Vagina (tissue), 2 donors: ENCODE data around the gene C15orf62. TPM values are rescaled to one million over a fixed set of nuclear protein-coding genes. Genes with fewer than 3 reads are reported as not detected.

Source experiments
- DNase-seq, 2 donors: peaks; one replicate each; pipeline ENCODE4 v3.0.0-alpha.2; 2017; ENCODE audit errors: extremely low spot score in 2 of 2
- H3K27ac ChIP-seq: fragments of 200-600 bp; sonication (generic); one replicate; pipeline ENCODE4 v1.5.1; 2019
- H3K27me3 ChIP-seq: fragments of 200-600 bp; sonication (generic); one replicate; pipeline ENCODE4 v1.5.1; 2019
- H3K36me3 ChIP-seq, 2 donors: fragments of 200-600 bp; sonication (generic); one replicate each; pipeline ENCODE4 v1.5.1; 2017 to 2019
- H3K4me1 ChIP-seq: fragments of 200-600 bp; sonication (generic); one replicate; pipeline ENCODE4 v1.5.1; 2019
- H3K4me3 ChIP-seq, 2 donors: fragments of 200-600 bp; sonication (generic); 1 replicate in 1 of 2; 2 replicates in 1 of 2; pipeline ENCODE4 v1.5.1; 2016 to 2019
- H3K9me3 ChIP-seq: fragments of 200-600 bp; sonication (generic); one replicate; pipeline ENCODE4 v1.5.1; 2019
- CTCF ChIP-seq, 3 experiments: fragments of 450-650 bp in 2 of 3; fragments of 200-600 bp in 1 of 3; sonication (generic) in 1 of 3; IDR thresholded peaks; one replicate each; pipeline ENCODE4 v1.5.1; 2017 to 2019; ENCODE audit warnings: antibody characterized with exemption in 3 of 3, mild to moderate bottlenecking in 2 of 3, moderate library complexity in 2 of 3
- POLR2A ChIP-seq, 2 donors: fragments of 450-650 bp; IDR thresholded peaks; one replicate each; pipeline ENCODE4 v1.6.1; 2017; ENCODE audit warnings: antibody characterized with exemption in 2 of 2, mild to moderate bottlenecking in 2 of 2, moderate library complexity in 2 of 2
- POLR2AphosphoS5 ChIP-seq, 2 donors: sonication (generic); formaldehyde crosslinking; IDR thresholded peaks; one replicate each; pipeline ENCODE4 v1.9.0; 2017; ENCODE audit warnings: antibody characterized with exemption in 2 of 2, mild to moderate bottlenecking in 2 of 2, low read depth in 1 of 2; ENCODE audit not compliant: insufficient read depth in 1 of 2
- intact Hi-C: fragments of 100-400 bp; cut with DNase I; formaldehyde crosslinking; loops from one replicate; pipeline ENCODE4 v1.15.1; 2023
- total RNA-seq: library from RNA; depleted of rRNA; stranded (reverse); fragments of >200 nt; gene quantifications from one replicate; pipeline ENCODE4 v1.2.3, GENCODE V29; 2016

C15orf62 gene
- total RNA-seq, 1 donor from 2014 or later = 2.9 TPM

DNA sequence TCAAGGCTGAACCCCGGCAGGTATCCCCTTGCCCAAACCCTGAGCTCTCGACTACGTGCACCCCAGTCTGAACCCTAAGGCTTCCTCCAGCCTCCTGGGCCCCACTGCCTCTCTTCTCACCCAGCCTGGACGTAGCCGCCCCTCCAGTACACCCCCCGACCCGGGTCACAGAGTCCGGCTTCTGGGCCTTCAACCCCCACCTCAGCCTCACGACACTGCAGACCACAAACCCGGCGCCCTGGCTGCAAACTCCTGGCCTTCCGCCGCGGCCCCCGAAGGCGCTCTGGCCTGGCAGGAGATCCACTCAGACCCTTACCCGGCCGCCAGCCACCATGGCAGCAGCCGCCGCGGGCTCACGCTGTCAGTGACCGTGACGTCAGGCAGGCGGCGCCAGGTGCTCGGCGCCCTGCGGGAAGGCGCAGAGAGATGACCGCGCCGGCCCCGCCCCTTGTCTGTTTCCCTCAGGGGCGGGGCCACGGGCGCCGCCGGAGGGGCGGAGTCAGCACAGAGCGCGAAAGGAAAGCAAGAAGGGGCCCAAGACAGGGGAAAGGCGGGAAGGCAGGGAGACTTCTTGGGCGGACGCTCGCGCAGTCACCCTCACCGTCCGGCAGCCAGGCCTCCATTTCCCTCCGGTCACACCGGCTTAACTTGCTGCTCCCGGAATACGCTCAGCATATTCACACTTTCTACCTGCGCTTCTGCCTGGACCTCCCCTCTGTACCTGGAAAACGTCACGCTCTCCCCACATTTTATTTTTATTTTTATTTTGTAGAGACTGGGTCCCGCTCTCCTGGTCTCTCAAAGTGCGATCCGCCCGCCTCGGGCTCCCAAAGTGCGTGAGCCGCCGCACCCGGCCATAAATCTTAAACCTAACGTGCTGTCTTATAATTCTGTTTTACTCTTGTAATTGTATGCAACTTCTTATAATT is 14.6 kb upstream of the C15orf62 start, which contains the start of gene RMDN3:
RMDN3 (minus strand) TSS at position 372 of the 929 bp plus-strand sequence. CDS start 471 bp downstream, outside the sequence.
- peak in 1 of 2 donors; percentile 94 for DNase-seq
- no peaks in the 10 kb centered on the region for H3K27me3 ChIP-seq
- peak within 1 kb of the TSS; percentile 64 to 71 for H3K4me3 ChIP-seq
- peak within 1 kb of the TSS; percentile 81 for H3K27ac ChIP-seq
- peak in 1 of 2 donors; percentile 45 for TF ChIP-seq POLR2A (IDR thresholded peaks at IDR 0.05)
- peak; percentile 83 to 90 for TF ChIP-seq POLR2AphosphoS5 (IDR thresholded peaks at IDR 0.05; ENCODE audit: insufficient read depth in 1 of 2, low read depth in 1 of 2)
- no peak for TF ChIP-seq CTCF (IDR thresholded peaks at IDR 0.05)
- peaks cover 0 to 21% of the 10 kb centered on the region in 2 donors for H3K36me3 ChIP-seq
- intact Hi-C loops = loop anchor here (10.0 kb wide), 1 partner anchor 60 kb away; the partner anchor contains the start of gene RAD51
- H3K9me3 ChIP-seq = no peaks in the 10 kb centered on the region
- peaks cover 20% of the 10 kb centered on the region for H3K4me1 ChIP-seq

- Histone ChIP-seq H3K4me1 (peaks cover 20% of the 10 kb centered on the region), H3K36me3 (peaks cover 0 to 14% of the 10 kb centered on the region in 2 donors), H3K9me3 (no peaks in the 10 kb centered on the region), H3K27ac (peak overlapping the region; percentile 81), H3K4me3 (peak overlapping the region; percentile 64 to 71), H3K27me3 (no peaks in the 10 kb centered on the region)
- intact Hi-C loops = loop anchor here (10.0 kb wide), 1 partner anchor 61 kb away; the partner anchor contains the start of gene RAD51
- DNase-seq = peak in 1 of 2 donors; percentile 83
- TF ChIP-seq CTCF (IDR thresholded peaks at IDR 0.05) (no peak), POLR2A (IDR thresholded peaks at IDR 0.05) (no peak), POLR2AphosphoS5 (IDR thresholded peaks at IDR 0.05; ENCODE audit: insufficient read depth in 1 of 2, low read depth in 1 of 2) (no peak)
Observed at GRCh38 chr15:40755812-40756208, 14.0 kb upstream of the C15orf62 start.

GRCh38 chr15:40756938-40757337 is 12.8 kb upstream of the C15orf62 start:
- H3K4me3 ChIP-seq = no peak overlapping the region
- peak in 1 of 2 donors; percentile 76 for DNase-seq
- TF ChIP-seq CTCF (IDR thresholded peaks at IDR 0.05) = no peak
- no peak for TF ChIP-seq POLR2A (IDR thresholded peaks at IDR 0.05)
- TF ChIP-seq POLR2AphosphoS5 (IDR thresholded peaks at IDR 0.05; ENCODE audit: insufficient read depth in 1 of 2, low read depth in 1 of 2) = no peak
- no peaks in the 10 kb centered on the region for H3K9me3 ChIP-seq
- H3K27me3 ChIP-seq = no peaks in the 10 kb centered on the region
- no peak overlapping the region for H3K27ac ChIP-seq
- H3K36me3 ChIP-seq = peaks cover 0 to 3% of the 10 kb centered on the region in 2 donors
- intact Hi-C loops = loop anchor here (10.0 kb wide), 1 partner anchor 62 kb away; the partner anchor contains the start of gene RAD51
- peaks cover 20% of the 10 kb centered on the region for H3K4me1 ChIP-seq

DNA sequence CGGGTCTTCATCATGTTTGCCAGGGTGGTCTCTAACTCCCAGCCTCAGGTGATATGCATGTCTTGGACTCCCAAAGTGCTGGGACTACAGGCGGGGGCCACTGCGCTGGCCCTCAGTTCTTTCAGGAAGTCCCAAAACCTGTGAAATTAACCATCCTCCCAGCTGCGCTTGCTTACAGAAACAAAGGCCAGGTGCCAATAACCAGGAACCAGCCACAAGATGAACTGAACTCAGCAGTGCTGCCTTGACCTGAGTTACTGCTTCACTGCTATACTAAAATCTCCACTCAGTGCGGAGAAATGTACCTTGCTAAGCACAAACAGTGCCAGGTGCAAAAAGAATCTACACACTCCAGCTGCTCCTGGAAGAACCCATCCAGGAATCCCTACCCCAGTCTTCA is 9.8 kb upstream of the C15orf62 start:
- intact Hi-C loops = loop anchor here (10.0 kb wide), 1 partner anchor 65 kb away; the partner anchor contains the start of gene RAD51

GRCh38 chr15:40762919-40763800 is 6.6 kb upstream of the C15orf62 start:
- H3K4me3 ChIP-seq = peak overlapping the region; percentile 59 to 64
- H3K27me3 ChIP-seq = no peaks in the 10 kb centered on the region
- H3K4me1 ChIP-seq = peaks cover 47% of the 10 kb centered on the region
- TF ChIP-seq POLR2AphosphoS5 (IDR thresholded peaks at IDR 0.05; ENCODE audit: insufficient read depth in 1 of 2, low read depth in 1 of 2) = no peak
- TF ChIP-seq POLR2A (IDR thresholded peaks at IDR 0.05) = no peak
- no peak for TF ChIP-seq CTCF (IDR thresholded peaks at IDR 0.05)
- DNase-seq = no peak
- intact Hi-C loops = no loop called here
- H3K27ac ChIP-seq = peak overlapping the region; percentile 88
- H3K36me3 ChIP-seq = no peaks in the 10 kb centered on the region
- H3K9me3 ChIP-seq = no peaks in the 10 kb centered on the region

More for the DNA sequence above, 9.8 kb upstream of the C15orf62 start:
- Histone ChIP-seq H3K27ac (no peak overlapping the region), H3K9me3 (no peaks in the 10 kb centered on the region), H3K36me3 (no peaks in the 10 kb centered on the region), H3K4me3 (no peak overlapping the region), H3K27me3 (no peaks in the 10 kb centered on the region), H3K4me1 (peaks cover 17% of the 10 kb centered on the region)
- no peak for TF ChIP-seq POLR2AphosphoS5 (IDR thresholded peaks at IDR 0.05; ENCODE audit: insufficient read depth in 1 of 2, low read depth in 1 of 2)
- DNase-seq = no peak
